ENCODE measurements around the gene ZNF879. TPM values are rescaled to one million over a fixed set of nuclear protein-coding genes. Genes with fewer than 3 reads are reported as not detected.

Gene ZNF879
- total and polyA plus RNA-seq, 2 donors (not counting 1 experiment from before 2014, with no cell fraction given), result 1.5 to 7.1 TPM

GRCh38 chr5:178993955-178994579 is 29.5 kb upstream of the ZNF879 start:
- H3K4me1 ChIP-seq (ENCODE audit: control insufficient read depth, extremely low read depth, insufficient read depth, low read length), result no peaks in the 10 kb centered on the region
- no peaks in the 10 kb centered on the region for H3K79me2 ChIP-seq (ENCODE audit: control insufficient read depth, insufficient read depth, low read length)
- H3K27ac ChIP-seq (ENCODE audit: insufficient read depth, low read length), result no peak overlapping the region
- no peak overlapping the region for H3K9ac ChIP-seq (ENCODE audit: insufficient read depth, low read length)
- H3K36me3 ChIP-seq (ENCODE audit: control insufficient read depth, insufficient read depth, low read length), result no peaks in the 10 kb centered on the region
- H3K27me3 ChIP-seq (ENCODE audit: control insufficient read depth, insufficient read depth, low read length), result no peaks in the 10 kb centered on the region
- no peak overlapping the region for H3K4me3 ChIP-seq (replicated peaks in 1 of 4; ENCODE audit: control extremely low read depth in 1 of 4, insufficient read depth in 1 of 4, low read depth in 3 of 4, low read length in 4 of 4)
- H3K9me3 ChIP-seq (ENCODE audit: control insufficient read depth, insufficient read depth, low read depth, low read length), result no peaks in the 10 kb centered on the region
- no peak for DNase-seq (ENCODE audit: low read depth in 2 of 2)
- H3K4me2 ChIP-seq (ENCODE audit: extremely low read depth, insufficient read depth, low read length), result no peak overlapping the region
- no peak overlapping the region for H2AFZ ChIP-seq (ENCODE audit: low read length)
- no peak for TF ChIP-seq CTCF (conservative IDR thresholded peaks at IDR 0.05 in 1 of 2, IDR thresholded peaks at IDR 0.05 in 1 of 2; ENCODE audit: low read depth in 1 of 2, low read length in 2 of 2)
- no peak for TF ChIP-seq EZH2 (IDR thresholded peaks at IDR 0.05; ENCODE audit: low read length, missing control alignments)
- H4K20me1 ChIP-seq (ENCODE audit: control insufficient read depth, extremely low read depth, insufficient read depth, low read length), result no peaks in the 10 kb centered on the region

DNA sequence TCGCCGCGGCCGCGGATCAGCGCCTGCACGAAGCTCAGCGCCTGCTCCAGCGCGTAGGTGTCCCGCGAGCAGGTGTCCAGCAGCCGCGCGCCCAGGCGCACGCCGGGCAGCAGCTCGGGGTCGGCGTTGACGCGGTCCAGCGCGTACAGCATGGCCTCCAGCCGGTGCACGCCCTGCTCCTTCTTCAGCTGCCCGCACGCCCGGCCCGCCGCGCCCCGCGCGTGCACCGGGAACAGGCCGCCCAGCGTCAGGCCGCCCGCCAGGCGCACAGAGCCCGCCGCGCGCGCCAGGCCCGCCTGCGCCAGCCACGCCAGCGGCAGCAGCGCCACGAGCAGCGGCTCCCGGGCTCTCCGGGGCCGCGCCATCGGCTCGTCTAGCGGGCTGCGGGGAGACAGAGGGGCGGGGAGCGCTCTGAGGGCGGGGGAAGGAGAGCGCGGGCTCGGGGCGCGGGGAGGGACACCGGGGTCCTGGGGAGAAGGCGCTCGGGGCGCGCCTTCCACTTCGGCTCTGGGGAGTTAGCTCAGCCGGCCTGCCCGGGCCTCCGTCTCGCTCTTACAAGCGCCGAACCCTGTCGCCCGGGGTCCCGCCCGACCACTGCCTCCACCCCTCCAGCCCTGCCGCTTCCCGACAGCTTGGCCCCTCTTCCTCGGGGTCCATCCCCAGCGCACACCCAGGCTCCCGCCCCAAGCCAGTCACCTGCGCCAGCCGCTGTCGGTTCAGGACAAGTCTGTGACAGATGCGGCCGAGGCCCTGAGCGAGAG is 28.8 kb upstream of the ZNF879 start, which contains the start of gene GRM6:
Gene GRM6 (minus strand): TSS at position 741 of the 761 bp plus-strand sequence. CDS start 376 bp downstream, at position 365.
- H3K27me3 ChIP-seq (ENCODE audit: control insufficient read depth, insufficient read depth, low read length), result no peaks in the 10 kb centered on the region
- no peak within 1 kb of the TSS for H3K4me2 ChIP-seq (ENCODE audit: extremely low read depth, insufficient read depth, low read length)
- no peak within 1 kb of the TSS for H3K9ac ChIP-seq (ENCODE audit: insufficient read depth, low read length)
- no peaks in the 10 kb centered on the region for H4K20me1 ChIP-seq (ENCODE audit: control insufficient read depth, extremely low read depth, insufficient read depth, low read length)
- no peak within 1 kb of the TSS for H3K4me3 ChIP-seq (replicated peaks in 1 of 4; ENCODE audit: control extremely low read depth in 1 of 4, insufficient read depth in 1 of 4, low read depth in 3 of 4, low read length in 4 of 4)
- H3K27ac ChIP-seq (ENCODE audit: insufficient read depth, low read length), result no peak within 1 kb of the TSS
- TF ChIP-seq EZH2 (IDR thresholded peaks at IDR 0.05; ENCODE audit: low read length, missing control alignments) (no peak), CTCF (conservative IDR thresholded peaks at IDR 0.05 in 1 of 2, IDR thresholded peaks at IDR 0.05 in 1 of 2; ENCODE audit: low read depth in 1 of 2, low read length in 2 of 2) (no peak)
- H3K4me1 ChIP-seq (ENCODE audit: control insufficient read depth, extremely low read depth, insufficient read depth, low read length), result no peaks in the 10 kb centered on the region
- H2AFZ ChIP-seq (ENCODE audit: low read length), result no peak within 1 kb of the TSS
- H3K36me3 ChIP-seq (ENCODE audit: control insufficient read depth, insufficient read depth, low read length), result no peaks in the 10 kb centered on the region
- no peak for DNase-seq (ENCODE audit: low read depth in 2 of 2)
- H3K9me3 ChIP-seq (ENCODE audit: control insufficient read depth, insufficient read depth, low read depth, low read length), result no peaks in the 10 kb centered on the region
- H3K79me2 ChIP-seq (ENCODE audit: control insufficient read depth, insufficient read depth, low read length), result no peaks in the 10 kb centered on the region

- no peaks in the 10 kb centered on the region for H3K9me3 ChIP-seq (ENCODE audit: control insufficient read depth, insufficient read depth, low read depth, low read length)
- no peaks in the 10 kb centered on the region for H3K36me3 ChIP-seq (ENCODE audit: control insufficient read depth, insufficient read depth, low read length)
- DNase-seq (ENCODE audit: low read depth in 2 of 2), result no peak
- H3K79me2 ChIP-seq (ENCODE audit: control insufficient read depth, insufficient read depth, low read length), result no peaks in the 10 kb centered on the region
- TF ChIP-seq CTCF (conservative IDR thresholded peaks at IDR 0.05 in 1 of 2, IDR thresholded peaks at IDR 0.05 in 1 of 2; ENCODE audit: low read depth in 1 of 2, low read length in 2 of 2) (no peak), EZH2 (IDR thresholded peaks at IDR 0.05; ENCODE audit: low read length, missing control alignments) (no peak)
- H2AFZ ChIP-seq (ENCODE audit: low read length), result no peak overlapping the region
- H3K27me3 ChIP-seq (ENCODE audit: control insufficient read depth, insufficient read depth, low read length), result no peaks in the 10 kb centered on the region
- H3K4me3 ChIP-seq (replicated peaks in 1 of 4; ENCODE audit: control extremely low read depth in 1 of 4, insufficient read depth in 1 of 4, low read depth in 3 of 4, low read length in 4 of 4), result no peak overlapping the region
- no peak overlapping the region for H3K9ac ChIP-seq (ENCODE audit: insufficient read depth, low read length)
- no peak overlapping the region for H3K27ac ChIP-seq (ENCODE audit: insufficient read depth, low read length)
- no peak overlapping the region for H3K4me2 ChIP-seq (ENCODE audit: extremely low read depth, insufficient read depth, low read length)
- H3K4me1 ChIP-seq (ENCODE audit: control insufficient read depth, extremely low read depth, insufficient read depth, low read length), result no peaks in the 10 kb centered on the region
- H4K20me1 ChIP-seq (ENCODE audit: control insufficient read depth, extremely low read depth, insufficient read depth, low read length), result no peaks in the 10 kb centered on the region
These were observed 28.3 kb upstream of the ZNF879 start for GRCh38 chr5:178995341-178995690.
